GM18517 (cell line): ENCODE data around the gene BCKDHA.
A peak's percentile ranks its signal among the peaks of the same experiment; 100 is the strongest.

Source experiments
- ATAC-seq: cut with Tn5 transposase; IDR thresholded peaks from one replicate; pipeline ENCODE4 v1.9.1; 2021; ENCODE audit warnings: mild to moderate bottlenecking, moderate library complexity; ENCODE audit not compliant: unreplicated experiment

The BCKDHA gene

DNA sequence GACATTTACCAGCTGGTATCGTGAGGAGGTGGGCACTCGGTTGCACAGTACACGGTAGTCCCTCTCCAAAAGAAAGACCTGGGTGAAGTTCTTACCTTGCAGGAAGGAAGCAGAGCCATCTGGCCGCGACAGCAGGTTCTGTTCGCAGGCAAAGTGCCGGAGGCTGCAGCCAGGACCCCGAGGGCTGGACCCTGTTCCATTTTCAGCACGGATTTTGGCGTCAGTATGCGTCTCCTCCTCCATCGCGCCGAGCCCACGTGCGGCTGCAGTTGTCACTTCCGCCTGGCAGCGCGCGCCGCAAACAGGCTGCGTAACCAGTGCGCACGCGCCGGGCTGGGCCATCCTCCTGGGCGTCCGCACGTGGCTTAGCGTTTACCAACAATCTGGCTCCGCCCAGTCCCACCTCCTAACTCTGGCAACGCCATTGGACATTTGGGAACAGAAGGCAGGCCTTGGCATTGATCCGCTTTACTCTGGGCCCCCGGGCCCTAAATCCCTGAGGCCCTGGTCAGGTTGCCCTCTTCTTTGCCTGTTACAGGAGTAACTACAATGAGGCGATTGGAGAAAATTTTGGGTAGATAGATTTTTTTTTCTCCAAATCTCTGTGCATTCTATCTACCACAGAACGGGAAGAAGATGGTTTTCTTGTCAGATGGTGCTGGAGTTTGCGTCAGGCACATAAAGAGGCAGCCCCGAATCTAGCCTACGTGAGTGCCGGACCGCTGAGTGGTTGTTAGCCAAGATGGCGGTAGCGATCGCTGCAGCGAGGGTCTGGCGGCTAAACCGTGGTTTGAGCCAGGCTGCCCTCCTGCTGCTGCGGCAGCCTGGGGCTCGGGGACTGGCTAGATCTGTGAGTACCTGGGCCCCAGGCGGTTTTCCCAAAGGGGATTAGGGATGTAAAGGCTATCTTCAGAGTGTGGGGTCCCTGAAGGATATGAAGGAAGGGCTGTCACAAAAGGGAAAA, at the start of gene BCKDHA, which contains the start of gene EXOSC5:
TSS of gene BCKDHA (plus strand) at position 733 of the 964 bp plus-strand sequence. CDS start at position 743, 10 bp downstream.
TSS of gene EXOSC5 (minus strand) at position 274 of the 964 bp plus-strand sequence. CDS start at position 243, 31 bp downstream.
- ATAC-seq: peak; percentile 93

DNA sequence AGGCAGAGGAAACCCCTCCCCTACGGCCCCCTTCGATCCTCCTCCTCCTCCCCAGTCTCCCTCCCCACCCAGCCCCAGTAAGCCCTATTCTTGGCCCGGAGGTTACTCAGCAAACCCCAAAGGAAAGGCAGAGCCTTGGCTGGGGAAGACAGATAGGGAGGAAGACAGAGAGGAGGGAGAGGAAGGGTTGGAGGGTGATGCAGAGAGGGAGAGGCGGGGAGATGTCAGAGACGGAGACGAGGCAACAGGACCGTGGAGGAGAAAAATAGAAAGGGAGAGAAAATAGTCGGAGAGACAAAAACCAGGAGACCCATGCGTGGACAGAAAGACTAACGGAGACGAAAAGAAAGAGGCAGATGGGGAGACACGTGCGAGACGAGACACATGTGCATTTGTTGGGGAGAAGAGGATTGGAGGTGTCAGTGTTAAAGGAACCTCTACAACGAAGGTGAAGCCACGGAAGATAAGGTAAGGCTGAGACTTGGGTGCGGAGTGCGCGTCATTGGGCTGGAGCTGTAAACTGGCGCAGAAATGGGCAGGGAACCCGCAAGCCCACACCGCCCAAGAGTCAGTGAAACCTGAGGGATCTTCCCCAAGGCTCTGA, 46.8 kb upstream of the BCKDHA start:
- peak; percentile 12 for ATAC-seq

DNA sequence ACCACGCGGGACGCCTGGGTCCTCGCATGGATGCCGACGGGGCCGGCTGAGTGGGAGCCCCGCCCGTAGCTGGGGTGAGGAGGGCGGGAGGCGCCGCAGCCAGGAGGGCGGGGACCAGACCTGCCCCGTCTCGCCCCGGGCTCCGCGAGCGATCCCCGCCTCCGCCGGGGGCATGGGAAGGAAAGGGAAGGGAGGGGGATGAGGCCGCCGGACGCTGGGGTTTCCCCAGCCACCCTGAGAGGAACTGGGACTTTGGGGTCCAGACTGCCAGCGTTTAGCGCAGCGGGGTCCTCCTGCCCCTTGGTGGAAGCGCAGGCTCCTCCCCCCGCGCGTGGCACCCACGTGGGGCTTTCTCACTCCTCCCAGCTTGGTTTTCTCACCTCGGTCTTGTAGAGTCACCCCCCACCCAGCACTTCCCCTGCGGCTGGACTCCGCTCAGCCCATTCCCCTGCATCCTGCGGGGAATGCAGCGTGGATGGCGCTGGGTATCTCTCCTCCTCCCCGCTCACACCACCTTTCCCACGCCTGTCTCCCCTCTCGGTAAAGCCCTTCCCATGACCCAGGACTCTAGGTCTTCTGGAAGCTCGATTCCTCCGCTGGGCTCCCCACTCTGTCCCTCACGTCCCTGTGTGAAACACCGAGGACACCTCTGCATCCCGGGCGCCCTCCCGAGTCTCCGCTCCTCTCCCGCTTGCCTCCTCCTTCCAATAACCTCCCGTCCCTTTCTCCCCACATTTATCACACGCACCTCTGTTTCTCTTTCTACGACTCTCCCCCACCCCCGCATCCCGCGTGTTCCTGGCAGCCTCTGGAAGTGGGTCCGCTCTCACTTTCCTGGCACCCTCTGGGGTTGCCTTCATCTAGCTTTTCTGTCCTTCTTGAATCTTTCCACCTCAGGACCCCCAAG, 46.0 kb upstream of the BCKDHA start:
- ATAC-seq: peak; percentile 41

DNA sequence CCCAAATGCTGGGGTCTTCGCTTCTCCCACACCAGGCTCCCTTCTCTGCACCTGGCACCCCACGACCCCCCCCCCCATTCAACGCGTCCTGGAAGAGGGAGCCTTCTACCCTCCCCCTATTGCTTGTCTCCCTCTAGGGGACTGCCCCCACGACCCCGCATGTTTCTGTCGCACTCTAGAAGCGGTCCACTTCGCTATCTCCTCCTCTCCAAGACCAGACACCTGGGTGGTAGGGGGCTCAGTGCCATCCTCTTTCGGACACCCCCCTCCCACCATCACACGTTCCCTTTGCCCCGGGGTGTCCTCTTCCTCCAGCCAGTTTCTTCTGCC, 45.4 kb upstream of the BCKDHA start:
- ATAC-seq: no peak

DNA sequence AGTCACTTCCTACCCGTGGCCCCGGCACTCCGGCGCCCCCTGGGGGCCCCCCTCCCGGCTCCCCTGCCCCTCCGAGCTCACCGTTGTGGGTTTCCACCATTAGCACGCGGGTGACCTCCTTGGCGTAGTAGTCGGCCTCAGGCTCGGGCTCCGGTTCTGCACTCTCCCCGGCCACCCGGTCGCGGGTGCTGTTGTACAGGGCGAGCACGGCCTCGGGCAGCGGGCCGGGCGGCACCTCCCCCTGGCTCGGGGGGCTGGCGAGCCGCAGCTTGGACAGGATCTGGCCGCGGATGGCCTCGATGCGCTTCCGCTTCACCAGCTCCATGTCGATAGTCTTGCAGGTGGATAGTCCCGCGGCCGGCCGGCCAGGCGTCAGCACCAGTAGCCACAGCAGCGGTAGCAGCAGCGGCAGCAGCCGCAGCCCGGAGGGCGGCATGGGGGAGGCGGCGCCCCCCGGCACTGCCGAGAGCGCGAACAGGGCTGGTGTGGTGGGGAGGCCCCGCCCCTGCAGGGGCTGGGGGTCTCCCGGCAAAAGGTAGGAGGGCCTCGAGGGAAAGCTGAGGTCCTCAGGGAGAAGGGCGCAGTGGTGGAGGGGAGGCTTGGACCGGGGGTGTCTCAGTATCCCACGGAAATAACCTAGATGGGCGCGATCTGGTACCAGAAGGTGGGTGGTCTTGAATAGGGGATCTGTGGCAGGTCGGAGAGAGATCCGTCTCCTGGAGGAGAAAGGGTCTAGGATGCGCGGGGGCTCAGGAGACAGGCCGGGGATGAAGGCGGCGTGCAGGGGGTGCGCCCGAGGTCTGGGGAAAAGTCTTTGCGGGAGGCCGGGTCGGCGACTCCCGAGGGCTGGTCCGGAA, 44.8 kb upstream of the BCKDHA start:
- no peak for ATAC-seq

DNA sequence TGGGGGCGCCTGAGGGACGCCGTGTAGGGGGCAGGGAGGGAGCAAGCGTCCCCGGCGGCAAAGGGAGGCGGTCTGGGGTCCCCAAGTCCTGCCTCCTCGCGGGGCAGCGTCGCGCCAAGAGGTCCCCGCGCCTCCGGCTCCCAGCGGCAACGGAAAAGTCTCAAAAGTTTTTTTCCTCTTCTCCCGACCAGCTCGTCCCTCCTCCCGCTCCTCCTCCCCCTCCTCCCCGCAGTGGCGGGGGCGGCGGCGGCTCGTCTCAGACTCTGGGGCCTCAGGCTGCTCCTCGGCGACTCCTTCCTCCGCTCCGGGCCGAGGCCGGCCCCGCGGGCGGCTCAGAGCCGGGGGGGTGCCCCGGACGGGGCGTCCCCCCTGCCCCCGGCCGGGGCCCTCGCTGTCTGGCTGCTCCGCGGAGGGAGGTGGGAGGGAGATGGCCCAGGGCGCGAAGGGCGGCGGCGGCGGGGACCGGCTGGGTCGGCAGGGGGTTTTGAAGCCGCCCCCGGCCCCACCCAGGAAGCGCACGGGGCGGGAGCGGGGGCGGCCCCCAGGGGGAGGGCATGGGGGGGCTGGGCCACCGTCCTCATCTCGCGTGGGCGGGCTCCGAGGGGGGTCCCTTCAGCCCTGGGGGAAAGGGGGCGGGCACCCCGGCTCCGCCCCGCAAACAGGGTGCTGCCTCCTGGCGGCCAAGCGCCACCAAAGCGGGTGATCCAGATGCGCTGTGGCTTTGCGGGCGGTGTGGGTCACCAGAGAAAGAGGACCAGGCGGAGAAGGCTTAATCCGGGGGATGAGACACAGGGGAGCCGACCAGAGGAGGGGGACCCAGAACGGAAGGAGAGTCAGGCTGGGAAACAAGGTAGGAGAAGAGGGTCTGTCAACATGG, 43.9 kb upstream of the BCKDHA start, which contains the start of gene TGFB1:
TSS of gene TGFB1 (minus strand) at position 457 of the 877 bp plus-strand sequence. CDS start 878 bp downstream, outside the sequence.
- ATAC-seq: no peak

DNA sequence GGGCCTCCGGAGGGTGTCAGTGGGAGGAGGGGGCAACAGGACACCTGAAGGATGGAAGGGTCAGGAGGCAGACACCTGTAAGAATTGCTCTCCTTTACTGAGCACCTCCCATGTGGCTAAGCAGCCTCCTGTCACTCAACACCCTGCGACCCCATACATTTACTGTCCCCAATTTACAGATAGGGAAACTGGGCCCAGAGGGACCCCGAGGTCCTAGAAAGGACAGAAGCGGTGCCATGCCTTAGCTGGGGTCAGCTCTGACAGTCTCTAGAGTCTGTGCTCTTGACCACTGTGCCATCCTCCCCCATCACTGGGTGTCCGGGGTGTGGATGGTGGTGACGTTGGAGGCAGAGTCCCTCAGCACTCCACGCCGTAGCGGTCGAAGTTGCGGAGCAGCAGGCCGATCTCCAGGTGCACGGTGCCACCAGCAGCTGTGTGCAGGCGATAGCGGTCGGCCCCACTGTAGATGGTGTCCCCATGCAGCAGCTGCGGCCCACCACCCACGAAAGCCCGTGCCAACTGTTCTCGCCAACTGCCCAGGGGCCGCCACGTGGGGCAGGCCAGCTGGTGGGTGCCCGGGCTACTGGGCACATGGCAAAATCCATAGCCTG, 43.2 kb upstream of the BCKDHA start:
- ATAC-seq: no peak

DNA sequence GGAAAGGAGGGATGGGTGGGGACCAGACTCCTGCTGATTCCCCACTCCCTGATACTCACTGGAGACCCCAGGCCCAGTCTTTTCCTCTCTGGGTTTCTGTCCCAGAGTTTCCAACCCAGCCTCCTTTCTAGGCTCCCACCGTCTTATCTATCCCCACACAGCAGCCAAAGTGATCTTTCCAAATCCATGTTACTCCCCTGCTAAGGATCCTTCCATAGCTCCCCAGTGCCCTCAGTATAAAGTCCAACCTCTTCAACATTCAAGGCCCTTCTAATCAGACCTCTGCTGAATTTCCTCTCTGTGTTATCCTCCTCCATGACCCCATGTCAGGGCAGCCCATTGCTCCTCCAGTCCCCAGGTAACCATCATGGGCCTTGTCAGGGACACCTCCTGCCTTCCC, 42.6 kb upstream of the BCKDHA start:
- no peak for ATAC-seq

DNA sequence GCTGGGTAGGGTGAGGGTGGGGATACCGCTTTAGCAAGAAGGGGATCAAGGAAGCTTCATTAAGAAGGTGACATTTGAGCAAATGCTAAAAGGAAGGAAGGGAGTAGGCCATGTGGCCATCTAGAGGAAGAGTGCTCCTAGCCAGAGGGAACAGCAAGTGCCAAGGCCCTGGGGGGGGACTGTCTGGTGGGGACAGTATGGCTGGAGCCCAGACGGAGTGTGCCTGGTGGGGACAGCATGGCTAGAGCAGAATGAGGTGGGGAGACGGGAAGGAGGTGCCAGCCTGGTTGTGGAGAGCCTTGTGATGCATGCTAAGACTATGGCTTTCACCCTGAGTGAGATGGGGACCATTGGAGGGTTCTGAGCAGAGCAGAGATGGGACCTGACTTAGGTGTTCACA, 41.8 kb upstream of the BCKDHA start:
- no peak for ATAC-seq

DNA sequence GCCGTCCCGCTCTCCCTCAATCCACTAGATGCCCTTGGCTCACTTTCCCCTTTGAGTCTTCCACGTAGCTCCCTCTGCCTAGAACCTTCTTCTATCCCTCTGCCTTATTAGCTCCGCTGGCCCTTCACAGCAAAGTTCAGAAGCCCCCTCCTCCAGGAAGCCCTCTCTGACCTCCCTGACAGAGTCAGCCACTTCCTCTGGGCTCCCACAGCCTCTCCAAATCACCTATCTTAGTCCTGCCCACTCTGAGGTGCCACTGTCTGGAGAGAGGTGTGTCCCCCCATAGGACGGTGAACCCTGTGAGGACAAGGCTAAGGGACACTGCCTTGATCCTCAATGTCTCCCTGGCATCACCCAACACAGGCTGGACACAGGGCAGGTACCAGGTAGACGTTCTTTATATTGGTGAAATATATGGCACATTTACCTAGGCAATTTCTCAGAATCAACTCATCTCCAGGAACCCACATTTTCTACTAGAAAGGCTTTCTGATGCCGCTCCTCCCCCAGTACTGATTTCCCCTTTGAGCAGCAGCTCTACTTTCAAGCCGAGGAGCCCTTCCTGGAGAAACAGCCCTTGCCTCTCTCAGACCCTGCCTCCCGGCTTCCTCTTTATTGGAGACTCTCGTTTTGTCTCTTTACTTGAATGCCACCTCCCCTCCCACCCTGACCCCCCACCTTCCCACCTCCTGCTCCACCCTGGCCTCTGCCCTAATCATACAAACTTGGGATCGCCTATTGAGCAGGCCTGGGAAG, 40.5 kb upstream of the BCKDHA start:
- ATAC-seq: no peak

DNA sequence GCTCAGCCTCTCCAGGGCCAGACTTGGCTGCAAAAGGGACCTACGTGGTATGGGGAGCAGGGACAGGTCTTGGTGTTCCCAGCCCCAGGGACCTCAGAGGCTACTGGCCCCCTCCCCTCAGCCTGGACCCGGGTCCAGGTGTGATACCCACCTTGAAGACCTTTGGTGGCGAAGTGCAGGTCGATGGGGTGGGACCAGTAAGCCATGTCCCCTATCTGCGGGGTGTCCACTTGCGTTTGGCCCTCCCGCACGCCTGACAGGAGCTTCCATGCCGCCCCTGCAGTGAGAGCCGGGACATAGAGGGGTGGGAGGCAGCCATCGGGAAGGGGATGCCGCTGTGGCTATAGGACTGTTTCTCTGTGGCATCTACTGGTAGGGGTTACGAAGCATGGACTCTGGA, 39.9 kb upstream of the BCKDHA start:
- no peak for ATAC-seq

DNA sequence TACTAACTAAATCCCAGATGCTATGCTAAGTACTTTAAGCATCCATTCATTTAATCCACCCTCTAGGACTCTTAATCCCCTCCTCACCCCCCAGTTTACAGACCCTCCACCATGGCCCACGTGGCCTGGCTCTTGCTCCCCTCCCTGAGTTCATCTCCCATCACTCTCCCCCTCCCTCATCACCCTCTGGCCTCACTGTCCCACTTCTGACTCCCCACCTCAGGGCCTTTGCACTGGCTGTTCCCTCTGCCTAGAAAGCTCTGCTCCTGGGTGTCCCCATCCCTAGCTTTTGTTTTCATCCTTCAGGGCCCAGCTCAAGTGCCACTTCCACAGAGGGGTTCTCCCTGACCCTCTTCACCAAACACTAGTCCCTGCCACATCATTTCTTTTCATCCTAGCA, 37.9 kb upstream of the BCKDHA start:
- ATAC-seq: no peak

DNA sequence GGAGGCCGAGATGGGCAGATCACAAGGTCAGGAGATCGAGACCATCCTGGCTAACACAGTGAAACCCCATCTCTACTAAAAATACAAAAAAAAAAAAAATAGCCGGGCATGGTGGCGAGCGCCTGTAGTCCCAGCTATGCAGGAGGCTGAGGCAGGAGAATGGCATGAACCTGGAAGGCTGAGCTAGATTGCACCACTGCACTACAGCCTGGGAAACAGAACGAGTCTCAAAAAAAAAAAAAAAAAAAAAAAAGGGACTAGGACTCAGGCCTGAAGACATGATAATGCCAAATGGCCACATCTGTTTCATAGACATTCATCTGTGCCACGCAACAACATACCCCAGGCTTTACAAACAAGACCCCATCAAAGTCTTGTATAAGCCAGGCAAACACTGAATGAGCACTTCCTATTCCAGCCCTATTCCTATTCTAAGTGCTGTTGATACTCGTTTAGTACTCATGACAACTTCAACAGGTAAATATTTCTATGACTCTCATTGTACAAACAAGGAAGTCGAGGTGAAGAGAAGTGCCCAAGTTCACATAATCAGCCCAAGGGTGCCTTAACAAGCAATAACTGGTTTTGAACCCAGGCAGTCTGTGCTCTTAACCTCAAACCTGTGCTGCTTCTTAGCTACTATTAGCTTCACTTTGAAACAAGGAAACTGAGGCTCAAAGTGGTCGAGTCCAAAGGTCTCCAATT, 35.3 kb upstream of the BCKDHA start:
- no peak for ATAC-seq

DNA sequence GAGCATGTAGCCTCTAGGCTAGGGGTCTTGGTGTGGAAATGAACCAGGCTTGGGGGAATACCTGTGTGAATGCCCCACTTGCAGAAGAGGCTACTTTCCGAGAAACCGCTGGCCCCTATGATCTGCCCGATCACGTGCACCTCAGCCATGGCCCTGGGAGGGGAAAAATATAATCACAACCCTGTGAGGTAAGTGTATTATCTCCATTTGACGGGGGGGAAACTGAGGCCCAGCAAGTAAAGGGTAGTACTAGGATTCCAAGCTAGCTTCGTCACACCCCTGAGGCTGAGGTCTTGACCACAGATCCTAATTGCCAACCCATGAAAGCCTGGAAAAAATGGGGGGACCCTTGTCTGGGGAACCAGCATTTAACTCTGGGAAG, 34.3 kb upstream of the BCKDHA start:
- no peak for ATAC-seq

DNA sequence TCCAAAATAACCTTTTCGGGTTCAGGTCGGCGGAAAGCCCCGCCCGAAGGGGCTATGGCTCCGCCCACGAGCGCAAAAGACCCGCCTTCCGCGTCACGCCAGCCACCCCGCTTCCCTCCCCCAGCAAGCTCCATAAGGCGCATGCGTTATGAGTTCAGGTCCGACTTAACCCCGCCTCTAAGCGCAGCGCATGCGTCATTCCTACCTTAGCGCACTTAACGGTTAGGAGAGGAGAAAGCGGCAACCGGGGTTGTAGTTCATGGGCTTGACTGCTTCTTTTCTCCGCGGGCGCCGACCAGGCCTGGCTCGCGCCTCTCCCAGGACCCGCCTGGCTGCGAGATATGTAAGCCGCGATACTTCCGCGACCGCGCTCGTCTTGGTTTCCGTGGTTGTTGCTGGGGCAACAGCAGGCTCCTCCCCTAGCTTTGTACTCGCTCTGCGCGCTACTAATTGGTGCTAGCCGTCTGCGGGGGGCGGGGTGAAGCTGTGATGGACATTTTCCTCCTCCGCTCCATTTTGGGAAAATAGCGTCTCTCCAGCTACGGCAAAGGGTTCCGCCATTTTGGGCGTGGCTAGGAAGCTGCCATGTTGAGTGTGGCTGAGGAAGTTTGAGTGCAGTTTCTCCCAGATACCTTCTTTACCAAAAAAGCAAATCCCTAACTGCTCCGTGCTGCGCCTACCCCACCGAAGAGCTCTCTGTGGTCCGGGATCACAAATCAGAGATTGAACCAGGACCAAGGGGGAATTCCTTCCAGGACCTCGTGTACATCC, 33.7 kb upstream of the BCKDHA start, which contains the start of gene B9D2:
TSS of gene B9D2 (minus strand) at position 397 of the 771 bp plus-strand sequence. CDS start 630 bp downstream, outside the sequence.
- peak; percentile 77 for ATAC-seq
